DND-41 (cell line): ENCODE results near the gene ATP2C1.

Experiments
- CTCF ChIP-seq: IDR thresholded peaks from 2 replicates; pipeline ENCODE4 v1.5.1; 2012; ENCODE audit warnings: borderline replicate concordance, low read length, moderate library complexity, mild to moderate bottlenecking; ENCODE audit not compliant: poor library complexity, severe bottlenecking; ENCODE audit errors: extremely low read depth
- EZH2 ChIP-seq: IDR thresholded peaks from 3 replicates; pipeline ENCODE4 v1.6.1; 2012; ENCODE audit warnings: borderline replicate concordance, low read depth, mild to moderate bottlenecking, moderate library complexity, low read length, inconsistent platforms; ENCODE audit not compliant: severe bottlenecking

GRCh38 chr3:130916507-130917167 is 22.8 kb downstream of the ATP2C1 start:
- no peak for TF ChIP-seq CTCF
- no peak for TF ChIP-seq EZH2
